ENCODE results near the gene CPT1C.

- TF ChIP-seq CTCF (IDR thresholded peaks at IDR 0.05 in 8 of 11, conservative IDR thresholded peaks at IDR 0.05 in 3 of 11), result no peak
- no peak for TF ChIP-seq POLR2A (IDR thresholded peaks at IDR 0.05)
Observed at GRCh38 chr19:49651029-49651819, 39.7 kb upstream of the CPT1C start.

Measured in spleen (tissue), 7 donors.